Left lung (tissue), 10 donors: ENCODE data around the gene PPP1R36. TPM values are rescaled to one million over a fixed set of nuclear protein-coding genes. Genes with fewer than 3 reads are reported as not detected.

ENCODE experiments used
- ATAC-seq: fragments of 200-7000 bp; cut with Tn5 transposase; one replicate; pipeline ENCODE4 v1.9.1; 2020; ENCODE audit warnings: moderate library complexity
- DNase-seq, 4 donors: peaks; one replicate each; pipeline ENCODE4 v3.0.0-alpha.2; 2013 to 2020
- H3K27ac ChIP-seq, 2 donors: fragments of 200-600 bp; sonication (generic) in 1 of 2; one replicate each; pipeline versions ENCODE4 v1.5.0 to v1.8.0; 2020 to 2021
- H3K27me3 ChIP-seq, 2 donors: fragments of 200-600 bp; sonication (generic) in 1 of 2; one replicate each; pipeline versions ENCODE4 v1.5.0 to v1.8.0; 2020 to 2021
- H3K36me3 ChIP-seq, 2 donors: fragments of 200-600 bp; sonication (generic) in 1 of 2; one replicate each; pipeline versions ENCODE4 v1.5.0 to v1.8.0; 2020 to 2021
- H3K4me1 ChIP-seq, 2 donors: fragments of 200-600 bp; one replicate each; pipeline ENCODE4 v1.8.0; 2021
- H3K4me3 ChIP-seq, 2 donors: fragments of 200-600 bp; sonication (generic) in 1 of 2; one replicate each; pipeline versions ENCODE4 v1.5.0 to v1.8.0; 2020 to 2021; ENCODE audit warnings: mild to moderate bottlenecking in 1 of 2
- H3K9me3 ChIP-seq, 2 donors: fragments of 200-600 bp; sonication (generic) in 1 of 2; one replicate each; pipeline versions ENCODE4 v1.5.0 to v1.8.0; 2020 to 2021
- intact Hi-C, 2 donors: fragments of 100-400 bp; cut with DNase I; formaldehyde crosslinking; loops; one replicate each; pipeline versions ENCODE4 v1.11.2 to v1.14.2; 2022
- polyA plus RNA-seq, 6 donors: library from polyadenylated mRNA; unstranded; fragments of 120-200 nt; gene quantifications; one replicate each; pipeline ENCODE4 v1.2.1, GENCODE V29; 2013; ENCODE audit not compliant: insufficient read length in 6 of 6
- total RNA-seq, 2 donors: library from RNA; stranded (reverse); fragmentation: NEBNext Ultra II Directional; extraction: Animal tissue kit (Norgen Biotek cat#: 25700); gene quantifications; one replicate each; pipeline ENCODE4 v1.2.1, GENCODE V29; 2021
- TF ChIP-seq, protein P1 (sequence below), 2 donors: fragments of 200-600 bp; sonication (generic) in 1 of 2; IDR thresholded peaks; one replicate each; pipeline versions ENCODE4 v1.5.0 to v1.8.0; 2021; ENCODE audit warnings: antibody characterized with exemption in 2 of 2
- donor health status: DM: no; HTN: yes; CAD: no.
- donor health status: DM: no; HTN: no; CAD: no.

PPP1R36 gene
- total and polyA plus RNA-seq, 8 donors = 0.33 to 2.1 (median 0.74) TPM

DNA sequence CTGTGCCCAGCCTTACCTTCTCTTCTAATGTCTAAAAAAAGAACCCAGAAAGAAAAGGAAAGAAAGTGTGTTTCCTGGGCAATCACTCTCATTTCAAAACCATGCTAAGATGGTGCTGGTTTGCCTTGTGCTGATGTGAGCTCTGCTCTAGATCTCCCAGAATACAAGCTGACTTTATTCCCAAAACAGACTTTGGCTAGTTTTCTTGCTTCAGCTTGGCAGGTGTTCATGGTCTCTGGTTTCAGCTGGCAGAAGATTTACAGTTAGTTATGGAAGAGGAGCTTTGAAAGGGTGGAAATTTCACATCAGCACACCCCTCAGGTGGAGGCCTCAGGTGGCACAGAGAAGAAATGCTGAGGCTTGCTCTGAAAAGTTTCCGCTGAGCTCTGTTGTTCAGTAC lies 34.4 kb downstream of the PPP1R36 start:
- Histone ChIP-seq H3K27me3 (no peaks in the 10 kb centered on the region), H3K4me1 (no peaks in the 10 kb centered on the region), H3K4me3 (no peak overlapping the region), H3K36me3 (no peaks in the 10 kb centered on the region), H3K27ac (no peak overlapping the region), H3K9me3 (no peaks in the 10 kb centered on the region)
- intact Hi-C loops = no loop called here
- DNase-seq (no peak), ATAC-seq (no peak)
- TF ChIP-seq, protein P1, sequence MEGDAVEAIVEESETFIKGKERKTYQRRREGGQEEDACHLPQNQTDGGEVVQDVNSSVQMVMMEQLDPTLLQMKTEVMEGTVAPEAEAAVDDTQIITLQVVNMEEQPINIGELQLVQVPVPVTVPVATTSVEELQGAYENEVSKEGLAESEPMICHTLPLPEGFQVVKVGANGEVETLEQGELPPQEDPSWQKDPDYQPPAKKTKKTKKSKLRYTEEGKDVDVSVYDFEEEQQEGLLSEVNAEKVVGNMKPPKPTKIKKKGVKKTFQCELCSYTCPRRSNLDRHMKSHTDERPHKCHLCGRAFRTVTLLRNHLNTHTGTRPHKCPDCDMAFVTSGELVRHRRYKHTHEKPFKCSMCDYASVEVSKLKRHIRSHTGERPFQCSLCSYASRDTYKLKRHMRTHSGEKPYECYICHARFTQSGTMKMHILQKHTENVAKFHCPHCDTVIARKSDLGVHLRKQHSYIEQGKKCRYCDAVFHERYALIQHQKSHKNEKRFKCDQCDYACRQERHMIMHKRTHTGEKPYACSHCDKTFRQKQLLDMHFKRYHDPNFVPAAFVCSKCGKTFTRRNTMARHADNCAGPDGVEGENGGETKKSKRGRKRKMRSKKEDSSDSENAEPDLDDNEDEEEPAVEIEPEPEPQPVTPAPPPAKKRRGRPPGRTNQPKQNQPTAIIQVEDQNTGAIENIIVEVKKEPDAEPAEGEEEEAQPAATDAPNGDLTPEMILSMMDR (IDR thresholded peaks at IDR 0.05) = no peak

DNA sequence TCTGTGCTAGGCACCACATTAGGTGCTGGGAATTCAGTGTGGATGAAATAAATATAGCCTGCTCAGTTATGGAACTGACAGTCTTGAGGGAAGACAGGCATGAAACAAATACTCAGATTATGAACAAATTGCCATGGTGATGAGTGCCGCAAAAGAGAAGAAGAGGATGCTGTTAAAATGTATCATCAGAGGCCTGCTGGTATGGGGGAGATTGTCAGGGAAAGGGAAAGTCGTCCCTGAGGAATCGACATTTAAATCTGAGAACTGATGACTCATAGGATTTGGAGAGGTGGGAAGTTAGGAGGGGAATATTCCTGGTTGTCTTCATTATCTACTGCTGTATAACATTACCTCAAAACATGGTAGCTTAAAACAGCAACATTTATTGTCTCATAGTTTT lies 42.0 kb downstream of the PPP1R36 start:
- no peaks in the 10 kb centered on the region for H3K9me3 ChIP-seq
- no peaks in the 10 kb centered on the region for H3K4me1 ChIP-seq
- no peaks in the 10 kb centered on the region for H3K36me3 ChIP-seq
- TF ChIP-seq, protein P1 (IDR thresholded peaks at IDR 0.05) = no peak
- H3K27me3 ChIP-seq = no peaks in the 10 kb centered on the region
- intact Hi-C loops = no loop called here
- H3K4me3 ChIP-seq = no peak overlapping the region
- no peak overlapping the region for H3K27ac ChIP-seq
- DNase-seq (no peak), ATAC-seq (no peak)

DNA sequence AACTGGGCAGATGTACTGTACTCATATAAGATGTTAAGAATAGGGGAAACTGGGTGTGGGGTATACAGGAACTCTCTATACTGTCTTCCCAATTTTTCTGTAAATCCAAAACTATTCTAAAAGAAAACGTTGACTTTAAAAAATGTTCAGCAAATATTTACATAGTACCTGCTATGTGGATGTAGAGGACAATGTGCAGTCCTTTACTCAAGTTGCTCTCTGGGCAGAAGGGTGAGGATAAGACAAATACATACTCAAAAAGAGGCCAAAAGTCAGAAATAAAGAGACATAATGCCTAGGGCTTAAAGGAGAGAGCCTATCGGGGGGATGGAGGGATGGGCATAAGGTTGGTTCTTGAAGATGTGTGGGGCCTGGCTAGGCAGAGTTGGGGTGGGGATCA lies 44.7 kb downstream of the PPP1R36 start:
- no peaks in the 10 kb centered on the region for H3K4me1 ChIP-seq
- H3K27me3 ChIP-seq = no peaks in the 10 kb centered on the region
- H3K27ac ChIP-seq = no peak overlapping the region
- H3K4me3 ChIP-seq = no peak overlapping the region
- no peak for ATAC-seq
- no peak for DNase-seq
- TF ChIP-seq, protein P1 (IDR thresholded peaks at IDR 0.05) = no peak
- no peaks in the 10 kb centered on the region for H3K9me3 ChIP-seq
- intact Hi-C loops = no loop called here
- no peaks in the 10 kb centered on the region for H3K36me3 ChIP-seq

DNA sequence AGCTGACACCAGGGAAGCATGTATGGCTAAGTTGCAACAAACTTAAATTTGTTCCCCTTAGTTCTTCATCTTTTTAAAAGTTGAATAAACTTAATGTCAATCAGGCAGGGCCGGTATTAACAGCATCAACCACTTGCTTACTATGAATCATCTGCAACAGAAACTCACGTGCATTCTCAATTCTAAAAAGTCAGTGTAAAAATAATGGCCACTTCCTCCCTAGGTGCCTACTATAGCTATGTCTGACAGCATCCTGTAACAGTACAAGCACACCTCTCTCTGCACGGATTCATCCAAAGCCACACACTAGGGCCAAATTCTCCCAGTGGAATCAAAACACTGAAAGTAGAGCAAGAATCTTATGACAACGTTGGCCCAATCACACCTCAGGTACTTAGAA lies 48.6 kb downstream of the PPP1R36 start:
- ATAC-seq (no peak), DNase-seq (no peak)
- no peak overlapping the region for H3K27ac ChIP-seq
- TF ChIP-seq, protein P1 (IDR thresholded peaks at IDR 0.05) = no peak
- no peak overlapping the region for H3K4me3 ChIP-seq
- no peaks in the 10 kb centered on the region for H3K36me3 ChIP-seq
- intact Hi-C loops = no loop called here
- peaks cover 0 to 22% of the 10 kb centered on the region in 2 donors for H3K27me3 ChIP-seq
- H3K9me3 ChIP-seq = no peaks in the 10 kb centered on the region
- no peaks in the 10 kb centered on the region for H3K4me1 ChIP-seq

DNA sequence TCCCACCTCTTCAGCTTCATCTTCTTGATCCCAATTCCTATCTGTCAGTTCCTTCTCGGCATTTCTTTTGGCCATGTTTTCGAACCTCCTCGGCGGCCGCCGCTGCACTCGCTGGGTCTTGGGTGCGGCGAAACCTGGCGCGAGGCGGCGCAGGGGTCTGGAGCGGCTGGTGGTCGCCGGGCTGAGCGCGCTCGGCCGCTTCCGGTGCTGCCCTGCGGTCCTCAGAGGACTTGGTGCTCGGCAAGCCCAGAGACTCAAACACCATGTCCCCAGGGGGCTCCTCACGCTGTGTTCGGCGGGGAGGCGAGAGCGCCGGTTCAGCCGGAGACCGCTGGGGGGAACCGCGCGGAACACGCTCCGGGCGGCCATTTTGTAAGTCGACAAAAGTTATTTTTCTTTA lies 51.8 kb downstream of the PPP1R36 start:
- H3K9me3 ChIP-seq = no peaks in the 10 kb centered on the region
- H3K27me3 ChIP-seq = peaks cover 0 to 22% of the 10 kb centered on the region in 2 donors
- no peaks in the 10 kb centered on the region for H3K36me3 ChIP-seq
- TF ChIP-seq, protein P1 (IDR thresholded peaks at IDR 0.05) = no peak
- intact Hi-C loops = no loop called here
- H3K4me1 ChIP-seq = no peaks in the 10 kb centered on the region
- no peak overlapping the region for H3K27ac ChIP-seq
- H3K4me3 ChIP-seq = no peak overlapping the region
- ATAC-seq = no peak
- no peak for DNase-seq
